Activated effector memory CD4-positive, alpha-beta T cell treated with anti-CD3 and anti-CD28 coated beads, Interleukin-2, amount 50 U/mL, for 16 hours (primary cell): ENCODE results near the gene TMEM14C.
"Not testable (repeated sequence)": the region's sequence is repeated elsewhere in the genome, so short reads cannot be mapped to it uniquely, and the experiment has no call there.

Experiments used
- DNase-seq: peaks from one replicate; pipeline ENCODE4 v3.0.0-alpha.2; 2020

The TMEM14C gene

DNA sequence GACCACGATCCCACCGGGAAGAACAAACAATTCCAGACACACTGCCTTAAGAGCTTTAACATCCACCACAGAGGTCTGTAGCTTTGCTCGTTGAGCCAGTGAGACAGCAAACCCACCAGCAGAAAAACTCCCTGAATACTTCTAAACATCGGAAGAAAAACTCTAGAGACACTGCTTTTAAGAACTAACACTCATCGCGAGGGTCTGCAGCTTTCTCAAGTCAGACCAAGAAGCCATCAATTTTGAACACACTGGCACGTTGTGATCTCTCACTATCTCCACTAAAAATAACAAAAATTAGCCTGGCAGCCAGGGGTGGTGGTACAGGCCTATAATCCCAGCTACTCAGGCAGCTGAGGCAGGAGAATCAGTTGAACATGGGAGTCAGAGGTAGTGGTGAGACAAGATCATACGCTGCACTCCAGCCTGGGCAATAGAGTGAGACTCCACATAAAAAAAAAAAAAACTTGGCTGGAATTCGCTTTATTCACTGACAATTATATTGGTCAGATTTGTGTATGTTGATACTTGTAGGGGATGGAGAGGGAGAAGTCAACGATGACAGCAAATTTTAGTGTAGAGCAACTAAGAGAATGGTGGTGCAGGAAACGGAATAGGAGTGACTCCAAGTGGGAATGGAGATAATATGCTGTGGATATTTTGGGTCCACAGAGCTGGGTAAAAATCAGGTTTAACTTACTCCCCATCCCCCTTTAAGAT, 860 bp upstream of the TMEM14C start:
- DNase-seq = no peak

DNA sequence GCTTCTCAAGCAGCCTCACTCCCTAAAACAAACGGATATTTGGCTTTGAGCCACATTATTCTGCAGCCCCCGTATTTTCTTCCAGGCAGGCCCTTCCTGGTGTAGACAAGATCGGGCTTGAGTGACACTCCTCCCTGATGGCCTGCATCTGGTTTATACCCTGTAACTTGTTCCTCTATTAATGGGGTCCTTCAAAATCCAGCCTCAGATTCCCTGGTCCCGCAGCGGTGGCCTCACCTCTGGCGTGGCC, 375 bp upstream of the TMEM14C start:
- no peak for DNase-seq

DNA sequence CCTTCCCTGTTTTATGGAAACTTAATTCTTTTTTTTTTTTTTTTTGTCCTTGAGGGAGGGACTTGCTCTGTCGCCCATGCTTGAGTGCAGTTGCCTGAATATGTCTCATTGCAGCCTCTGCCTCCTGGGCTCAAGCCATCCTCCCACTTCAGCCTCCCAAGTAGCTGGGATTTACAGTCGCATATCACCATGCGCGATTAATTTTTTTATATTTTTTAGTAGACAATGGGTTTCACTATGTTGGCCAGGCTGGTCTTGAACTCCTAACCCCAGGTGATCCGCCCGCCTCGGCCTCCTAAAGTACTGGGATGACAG, 654 bp downstream of the TMEM14C start:
- DNase-seq = no peak

DNA sequence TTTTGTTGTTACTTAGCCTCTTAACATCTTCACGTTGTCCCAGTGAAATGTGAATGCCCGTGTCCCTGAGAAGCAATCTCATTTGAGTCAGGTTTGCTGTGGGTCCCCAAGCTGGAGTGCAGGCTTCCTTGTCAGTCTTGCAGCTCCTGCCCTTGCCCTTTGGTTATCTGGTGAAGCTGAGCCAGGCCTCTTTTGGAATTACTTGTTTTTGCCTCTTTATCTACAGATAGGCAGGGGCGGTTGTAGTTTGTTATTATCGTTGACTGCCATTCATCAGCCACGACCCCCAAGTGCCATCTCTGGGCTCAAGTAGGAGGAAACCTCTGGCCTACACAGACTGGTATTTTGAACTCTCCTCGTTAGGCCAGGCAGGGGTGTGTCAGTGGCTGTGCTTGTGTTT, 2.2 kb downstream of the TMEM14C start:
- no peak for DNase-seq

DNA sequence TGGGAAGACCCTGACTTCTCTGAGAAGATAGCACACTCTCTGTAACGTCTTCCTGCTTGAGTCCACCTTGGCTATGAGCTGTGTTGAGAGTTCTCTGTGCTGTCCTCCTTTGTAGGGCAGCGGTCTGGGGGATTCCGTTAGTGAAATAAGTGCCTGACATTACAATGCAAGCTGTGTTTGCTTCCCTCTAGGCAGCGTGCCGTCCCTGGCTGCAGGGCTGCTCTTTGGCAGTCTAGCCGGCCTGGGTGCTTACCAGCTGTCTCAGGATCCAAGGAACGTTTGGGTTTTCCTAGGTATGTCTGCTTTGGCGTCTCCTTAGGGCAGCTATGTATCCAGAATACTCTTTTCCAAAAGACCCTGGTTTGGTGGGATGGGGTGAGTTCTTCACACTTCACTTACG, 2.8 kb downstream of the TMEM14C start:
- no peak for DNase-seq

DNA sequence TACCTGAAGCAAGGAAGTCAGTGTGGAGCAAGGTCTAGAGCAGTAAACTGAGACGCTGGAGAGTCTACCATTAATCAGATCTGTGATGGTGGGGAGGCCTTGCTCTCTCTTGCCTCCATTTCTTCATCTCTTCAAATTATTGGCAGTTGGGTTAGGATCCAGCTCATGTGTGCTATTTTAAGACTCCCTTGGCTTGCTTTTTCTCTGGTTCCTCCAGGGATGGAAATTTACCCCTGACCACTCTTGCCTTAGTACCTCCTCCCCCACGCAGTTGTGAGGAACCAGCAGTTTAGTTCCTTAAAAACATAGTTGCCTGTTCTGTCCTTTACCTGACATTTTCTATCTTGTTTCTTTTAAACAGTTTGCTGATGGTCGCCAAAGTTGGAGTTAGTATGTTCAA, 7.4 kb downstream of the TMEM14C start:
- no peak for DNase-seq

DNA sequence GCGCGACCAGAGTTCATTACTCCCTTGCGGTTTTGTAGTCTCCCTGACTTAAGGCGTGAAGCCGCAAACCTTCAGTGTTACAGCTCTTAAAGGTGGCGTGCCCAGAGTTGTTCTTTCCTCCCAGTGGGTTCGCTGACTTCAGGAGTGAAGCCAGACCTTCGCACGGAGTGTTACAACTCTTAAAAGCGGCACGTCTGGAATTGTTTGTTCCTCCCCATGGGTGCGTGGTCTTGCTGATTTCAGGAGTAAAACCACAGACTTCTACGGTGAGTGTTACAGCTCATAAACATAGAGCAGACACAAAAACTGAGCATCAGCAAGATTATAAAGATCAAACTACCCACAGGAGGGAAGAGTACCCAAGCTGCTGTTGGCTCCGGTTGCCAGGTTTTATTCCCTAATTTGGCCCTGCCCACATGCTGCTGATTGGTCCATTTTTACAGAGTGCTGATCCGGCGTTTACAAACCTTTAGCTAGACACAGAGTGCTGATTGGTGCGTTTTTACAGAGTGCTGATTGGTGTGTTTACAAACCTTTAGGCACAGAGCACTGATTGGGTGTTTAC, 10.4 kb downstream of the TMEM14C start:
- no peak for DNase-seq

DNA sequence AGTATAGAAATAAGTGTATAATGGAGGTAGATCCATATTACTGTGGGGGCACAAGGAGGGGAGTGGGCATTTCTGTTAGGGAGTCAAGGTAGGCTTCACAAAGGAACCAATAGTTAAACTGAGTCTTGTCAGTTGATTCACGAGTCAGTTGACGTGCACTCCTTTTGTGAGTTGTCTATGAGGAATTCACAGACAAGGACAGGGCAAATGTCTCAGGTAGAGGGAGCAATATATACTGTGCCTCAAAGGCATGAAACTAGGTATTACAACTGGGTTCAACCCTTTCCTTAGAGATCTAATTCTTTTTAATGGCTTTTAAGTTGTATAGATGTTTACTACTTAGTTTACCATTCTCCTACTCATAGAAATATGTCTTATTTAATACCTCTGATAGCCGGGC, 11.0 kb downstream of the TMEM14C start:
- no peak for DNase-seq

DNA sequence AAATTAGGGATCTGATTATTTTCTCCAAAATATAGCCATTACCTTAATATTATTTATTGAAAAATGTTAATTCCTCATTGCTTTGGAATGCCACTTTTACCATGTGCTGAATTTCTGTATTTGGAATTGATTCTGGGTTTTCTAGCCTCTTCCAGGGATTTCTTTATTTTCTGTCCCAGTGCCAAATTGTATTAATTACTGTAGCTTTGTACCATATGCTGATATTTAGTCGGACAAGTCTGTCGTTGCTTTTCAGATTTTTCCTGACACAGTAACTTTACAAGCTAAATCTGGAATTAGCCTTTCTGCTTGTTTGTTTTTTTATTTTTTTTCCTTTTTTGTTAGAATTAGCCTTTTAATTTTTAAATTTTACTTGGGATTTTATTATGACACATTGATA, 13.9 kb downstream of the TMEM14C start:
- DNase-seq = no peak

DNA sequence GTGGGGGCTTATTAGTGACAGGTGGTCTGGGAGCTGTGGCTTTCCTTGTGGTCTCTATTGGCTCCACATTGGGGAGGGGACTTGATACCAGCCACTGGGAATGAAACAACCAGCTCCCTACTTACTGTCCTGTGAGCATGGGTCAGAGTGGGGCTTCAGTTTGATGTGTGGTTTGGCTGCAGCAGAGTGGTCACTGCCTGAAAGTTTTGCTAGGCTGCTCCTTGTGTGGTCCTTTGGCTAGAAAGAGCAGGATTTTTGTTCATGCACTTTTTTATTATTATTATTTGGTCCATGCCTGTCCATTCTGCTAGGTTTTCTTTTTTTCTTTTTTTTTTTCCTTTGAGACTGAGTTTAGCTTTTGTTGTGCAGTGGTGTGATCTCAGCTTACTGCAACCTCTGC, 17.2 kb downstream of the TMEM14C start:
- no peak for DNase-seq

DNA sequence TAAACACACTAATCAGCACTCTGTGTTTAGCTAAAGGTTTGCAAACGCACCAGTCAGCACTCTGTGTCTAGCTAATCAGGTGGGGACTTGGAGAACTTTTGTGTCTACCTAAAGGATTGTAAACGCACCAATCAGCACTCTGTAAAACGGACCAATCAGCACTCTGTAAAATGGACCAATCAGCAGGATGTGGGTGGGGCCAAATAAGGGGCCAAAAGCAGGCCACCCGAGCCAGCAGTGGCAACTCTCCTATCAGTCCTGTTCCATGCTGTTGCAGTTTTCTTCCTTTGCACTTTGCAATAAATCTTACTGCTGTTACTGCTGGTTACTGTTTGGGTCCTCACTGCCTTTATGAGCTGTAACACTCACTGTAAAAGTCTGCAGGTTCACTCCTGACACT, 18.8 kb downstream of the TMEM14C start:
- not testable (repeated sequence) for DNase-seq

DNA sequence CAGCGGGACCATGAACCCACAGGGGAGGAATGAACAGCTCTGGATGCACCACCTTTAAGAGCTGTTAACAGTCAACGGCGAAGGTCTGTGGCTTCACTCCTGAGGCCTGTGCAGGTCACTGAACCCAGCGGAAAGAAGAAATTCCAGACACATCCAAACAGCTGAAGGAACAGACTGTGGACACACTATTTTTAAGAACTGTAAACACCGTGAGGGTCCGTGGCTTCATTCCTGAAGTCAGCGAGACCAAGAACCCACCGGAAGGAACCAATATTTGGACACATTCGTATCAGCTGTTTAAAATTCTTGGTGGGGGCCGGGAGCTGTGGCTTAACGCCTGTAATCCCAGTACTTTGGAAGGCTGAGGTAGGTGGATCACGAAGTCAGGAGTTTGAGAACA, 19.4 kb downstream of the TMEM14C start:
- DNase-seq = no peak

DNA sequence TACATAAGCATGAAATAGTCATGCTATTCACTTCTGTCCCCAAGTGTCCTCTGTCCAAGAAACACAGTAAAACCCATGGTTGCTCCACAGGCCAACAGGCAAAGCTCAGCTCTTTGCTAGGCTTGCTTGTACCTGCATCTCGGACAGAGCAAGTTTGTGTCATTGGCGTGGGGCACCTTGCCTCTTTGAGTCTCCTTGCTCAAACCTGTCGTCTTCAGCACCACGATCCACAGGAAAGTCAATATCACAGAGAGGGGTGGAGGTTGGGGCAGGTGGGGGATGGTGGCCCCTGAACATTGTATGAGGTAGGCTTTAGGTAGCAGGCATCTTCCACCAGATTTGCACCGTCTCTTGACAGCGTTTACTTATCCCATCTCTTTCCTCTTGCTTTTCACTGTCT, 20.6 kb downstream of the TMEM14C start:
- DNase-seq = no peak

DNA sequence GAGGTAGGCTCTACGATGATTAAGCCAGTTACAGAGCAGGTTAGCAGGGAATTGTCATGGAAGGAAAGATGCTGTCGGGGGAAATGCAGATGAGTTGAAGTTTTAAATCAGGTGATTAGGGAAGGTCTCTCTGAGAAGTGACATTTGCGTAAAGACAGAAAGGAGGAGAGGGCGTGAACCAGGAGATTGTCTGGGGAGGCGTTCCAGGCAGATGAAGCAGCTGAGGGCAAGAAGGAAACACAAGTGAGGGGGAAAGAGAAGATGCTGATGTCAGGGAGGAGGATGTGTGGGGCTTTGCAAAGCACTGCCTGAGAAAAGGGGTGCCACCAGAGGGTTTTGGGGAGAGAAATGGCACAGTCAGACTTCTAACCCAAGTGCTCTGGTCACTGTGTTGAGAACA, 22.2 kb downstream of the TMEM14C start:
- no peak for DNase-seq

DNA sequence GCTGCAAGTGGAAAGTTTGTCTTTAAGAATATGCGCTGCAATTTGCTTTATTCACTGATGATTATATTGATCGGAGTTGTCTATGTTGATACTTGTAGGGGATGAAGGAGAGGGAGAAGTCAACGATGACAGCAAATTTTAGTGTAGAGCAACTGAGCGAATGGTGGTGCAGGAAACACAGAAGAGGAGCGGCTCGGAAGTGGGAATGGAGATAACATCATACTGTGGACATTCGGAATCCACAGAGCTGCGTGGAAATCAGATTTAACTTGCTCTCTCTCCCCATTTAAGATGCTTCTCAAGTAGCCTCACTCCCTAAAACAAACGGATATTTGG, 24.0 kb downstream of the TMEM14C start:
- DNase-seq = no peak

DNA sequence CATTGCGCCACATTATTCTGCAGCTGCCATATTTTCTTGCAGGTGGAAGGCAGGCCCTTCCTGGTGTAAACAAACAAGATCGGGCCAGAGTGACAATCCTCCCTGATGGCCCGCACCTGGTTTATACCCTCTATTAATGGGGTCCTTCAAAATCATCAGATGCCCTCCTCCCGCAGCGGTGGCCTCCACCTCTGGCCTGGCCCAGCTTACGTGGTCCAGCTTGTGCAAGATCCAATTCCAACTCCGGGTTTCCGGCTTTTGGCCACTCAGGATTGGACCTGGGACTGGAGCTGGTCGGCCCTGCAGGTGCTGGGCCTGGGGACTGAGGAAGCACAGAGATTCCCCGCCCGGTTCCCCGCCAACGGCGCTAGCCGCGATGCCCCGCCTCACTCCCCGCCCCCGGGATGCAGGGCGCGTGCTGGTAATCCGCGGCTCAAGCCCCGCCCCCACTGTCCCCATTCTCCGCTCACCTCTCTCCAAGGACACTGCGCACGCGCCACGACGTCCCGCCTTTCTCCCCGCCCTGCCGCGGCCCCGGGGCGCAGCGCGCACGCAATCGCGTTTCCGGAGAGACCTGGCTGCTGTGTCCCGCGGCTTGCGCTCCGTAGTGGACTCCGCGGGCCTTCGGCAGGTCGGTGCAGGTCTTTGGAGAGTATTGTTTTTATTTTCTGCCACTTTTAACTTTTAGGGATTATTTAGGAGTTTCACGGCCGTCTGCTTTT, 24.5 kb downstream of the TMEM14C start, which contains the start of gene TMEM14B:
TMEM14B (plus strand) TSS at position 555 of the 722 bp plus-strand sequence. CDS start 1,441 bp downstream, outside the sequence.
- DNase-seq = peak; percentile 100

DNA sequence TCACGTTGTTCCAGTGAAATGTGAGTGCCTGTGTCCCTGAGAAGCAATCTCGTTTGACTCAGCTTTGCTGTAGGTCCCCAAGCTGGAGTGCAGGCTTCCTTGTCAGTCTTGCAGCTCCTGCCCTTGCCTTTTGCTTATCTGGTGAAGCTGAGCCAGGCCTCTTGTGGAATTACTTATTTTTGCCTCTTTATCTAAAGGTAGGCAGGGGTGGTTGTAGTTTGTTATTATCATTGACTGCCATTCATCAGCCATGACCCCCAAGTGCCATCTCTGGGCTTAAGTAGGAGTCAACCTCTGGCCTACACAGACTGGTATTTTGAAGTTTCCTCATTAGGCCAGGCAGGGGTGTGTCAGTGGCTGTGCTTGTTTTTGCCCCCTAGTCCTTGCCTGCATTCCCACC, 26.9 kb downstream of the TMEM14C start:
- DNase-seq = no peak

DNA sequence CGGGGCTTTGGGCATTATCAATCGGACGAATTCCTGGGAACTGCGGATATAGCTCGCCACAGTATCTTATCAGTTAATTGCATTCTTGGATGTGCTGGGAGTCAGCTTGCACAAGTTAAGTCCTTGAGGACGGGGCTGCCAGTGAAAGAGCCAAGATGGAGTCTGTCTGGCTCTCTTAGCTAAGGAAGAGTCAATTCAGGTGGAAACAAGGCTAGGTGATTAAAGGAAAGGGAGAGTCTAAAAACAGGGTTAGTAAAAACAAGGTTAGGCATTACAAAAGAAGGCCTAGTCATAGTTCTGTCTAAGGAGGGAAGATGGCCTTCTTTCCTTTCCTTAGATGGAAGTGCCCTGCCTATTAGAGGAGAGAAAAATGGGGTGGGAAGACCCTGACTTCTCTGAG, 27.7 kb downstream of the TMEM14C start:
- not testable (repeated sequence) for DNase-seq

DNA sequence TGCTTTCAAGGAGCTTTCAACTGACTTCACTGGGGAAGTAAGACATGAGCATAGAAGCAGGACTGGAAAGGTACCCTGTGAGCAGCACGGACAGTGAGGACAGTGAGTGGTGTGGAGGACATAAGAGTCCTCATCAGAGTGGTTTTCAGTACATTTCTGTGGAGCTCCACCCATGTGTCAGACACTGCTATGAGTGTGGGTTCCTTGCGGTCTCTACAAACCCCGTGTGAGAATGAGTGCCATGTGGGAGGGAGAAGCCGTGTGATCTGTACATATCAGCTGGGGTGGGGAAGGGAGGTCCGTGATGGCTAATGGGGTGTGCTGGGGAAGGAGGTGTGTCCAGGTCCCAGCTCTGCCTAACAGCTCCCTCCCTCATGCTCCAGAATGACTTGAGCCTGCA, 28.9 kb downstream of the TMEM14C start:
- DNase-seq = not testable (repeated sequence)

DNA sequence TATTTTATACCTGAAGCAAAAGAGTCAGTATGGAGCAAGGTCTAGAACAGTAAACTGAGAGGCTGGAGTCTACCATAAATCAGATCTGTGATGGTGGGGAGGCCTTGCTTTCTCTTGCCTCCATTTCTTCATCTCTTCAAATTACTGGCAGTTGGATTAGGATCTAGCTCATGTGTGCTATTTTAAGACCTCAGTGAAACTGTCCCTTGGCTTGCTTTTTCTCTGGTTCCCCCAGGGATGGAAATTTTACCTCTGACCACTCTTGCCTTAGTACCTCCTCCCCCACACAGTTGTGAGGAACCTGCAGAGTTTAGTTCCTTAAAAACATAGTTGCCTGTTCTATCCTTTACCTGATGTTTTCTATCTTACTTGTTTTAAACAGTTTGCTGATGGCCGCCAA, 33.2 kb downstream of the TMEM14C start:
- no peak for DNase-seq

DNA sequence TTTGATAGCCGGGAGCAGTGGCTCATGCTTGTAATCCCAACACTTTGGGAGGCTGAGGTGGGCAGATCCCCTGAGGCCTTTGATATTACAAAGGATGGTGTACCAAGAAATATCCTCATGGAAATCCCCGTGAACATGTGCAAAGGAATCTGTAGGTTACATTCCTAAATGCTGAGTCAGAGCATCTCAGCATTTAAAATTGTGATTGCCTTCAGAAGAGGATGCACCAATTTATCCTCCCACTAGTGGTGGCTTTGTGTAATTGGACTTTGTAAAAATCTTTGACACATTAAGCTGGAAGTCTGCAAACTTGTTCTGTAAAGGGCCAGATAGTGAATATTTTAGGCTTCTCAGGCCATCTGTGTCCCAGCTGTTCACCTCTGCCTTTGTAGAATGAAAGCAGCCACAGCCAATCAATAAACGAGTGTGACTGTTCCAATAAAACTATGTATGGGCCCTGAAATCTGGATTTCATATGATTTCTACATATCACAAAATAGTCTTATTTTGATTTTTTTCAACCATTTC, 36.5 kb downstream of the TMEM14C start:
- DNase-seq = no peak

DNA sequence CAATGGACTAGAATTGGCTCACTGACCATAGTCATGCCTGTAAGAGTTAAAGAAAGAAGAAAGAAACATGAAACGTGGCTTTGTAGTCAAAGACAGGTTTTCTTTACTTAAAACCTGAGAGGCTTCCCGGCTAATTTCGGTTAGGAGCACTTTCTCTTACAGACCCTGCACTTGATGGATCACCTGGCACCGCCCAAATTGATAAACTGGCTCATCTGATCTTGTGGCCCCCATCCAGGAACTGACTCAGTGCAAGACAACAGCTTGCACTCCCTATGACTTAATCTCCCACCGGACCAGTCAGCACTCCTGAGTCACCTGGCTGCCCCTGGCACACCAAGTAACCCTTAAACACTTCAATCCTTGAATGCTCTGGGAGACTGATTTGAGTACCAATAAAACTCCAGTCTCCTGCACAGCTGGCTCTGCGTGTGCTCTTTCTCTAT, 37.0 kb downstream of the TMEM14C start:
- no peak for DNase-seq

DNA sequence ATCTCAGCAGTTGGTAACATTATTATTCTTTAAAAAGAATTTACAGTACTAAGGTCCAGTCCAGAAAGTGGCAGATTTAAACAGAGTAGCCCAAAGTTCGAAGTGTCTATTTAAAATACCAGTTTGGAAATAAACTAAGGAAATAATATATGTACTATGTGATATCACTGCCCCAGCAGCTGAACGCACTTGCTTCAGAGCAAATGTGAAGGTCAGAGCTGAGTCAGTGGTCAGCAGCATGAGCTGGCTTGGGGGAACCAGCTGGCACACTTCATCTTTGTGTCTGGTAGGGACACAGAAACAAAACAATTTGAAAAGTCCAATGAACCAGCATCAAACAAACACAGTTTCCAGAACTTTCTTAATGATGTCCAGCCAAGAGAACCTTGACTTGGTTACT, 40.1 kb downstream of the TMEM14C start:
- DNase-seq = no peak

DNA sequence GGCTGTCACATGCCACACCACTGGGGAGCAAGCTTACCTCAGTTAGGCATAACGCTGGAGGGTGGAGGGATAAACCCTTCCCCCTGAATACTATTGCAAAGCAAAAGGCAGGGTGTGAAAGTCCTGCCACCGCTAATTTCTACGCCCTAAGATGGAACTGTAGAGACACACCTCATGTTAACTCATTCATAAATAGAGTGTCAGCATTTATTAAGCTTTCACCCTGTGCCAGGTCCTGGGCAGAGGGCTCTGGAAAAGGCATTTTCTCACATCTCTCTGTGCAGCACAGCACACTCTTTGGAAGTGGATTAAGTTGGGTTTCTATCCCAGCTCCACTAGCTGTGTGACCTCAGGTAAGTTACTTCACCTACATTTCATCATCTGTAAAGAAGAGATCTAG, 46.5 kb downstream of the TMEM14C start:
- no peak for DNase-seq
